ENCODE measurements around the gene METTL13. TPM values are rescaled to one million over a fixed set of nuclear protein-coding genes. Genes with fewer than 3 reads are reported as not detected.

Gene METTL13
- total and polyA plus RNA-seq, 9 of the 15 experiments (the other 6 are each of a cell fraction or from before 2014, with no cell fraction given): 18.9 to 78.9 (median 54.9) TPM

GRCh38 chr1:171802207-171802606 lies 20.7 kb downstream of the METTL13 start:
- CTCF ChIA-PET (ENCODE audit: low intra/inter-chr PET ratio): interaction anchor here (1.3 to 2.7 kb wide), 3 partner anchors 49 to 597 kb away, joined by 3 to 19 read pairs (median 11); no protein-coding TSS in a partner anchor
- H3K4me3 ChIP-seq: no peak overlapping the region
- POLR2A ChIA-PET: interaction anchor here (0.6 kb wide), 1 partner anchor 582 kb away, joined by 3 read pairs; no protein-coding TSS in a partner anchor
- H3K9ac ChIP-seq (ENCODE audit: insufficient read depth in 1 of 2, low read depth in 2 of 2, low read length in 2 of 2): no peak overlapping the region
- no peaks in the 10 kb centered on the region for H4K20me1 ChIP-seq (replicated peaks; ENCODE audit: control insufficient read depth, insufficient read depth, low read length)
- H3K79me2 ChIP-seq (ENCODE audit: control insufficient read depth, insufficient read depth, low read length): no peaks in the 10 kb centered on the region
- intact Hi-C loops (cut with micrococcal nuclease): loop anchor here (2.0 to 5.0 kb wide), 2 partner anchors 595 to 627 kb away; no protein-coding TSS in a partner anchor
- in situ Hi-C loops (cut with MboI): loop anchor here (5.0 to 10.0 kb wide), 2 partner anchors 180 to 593 kb away; no protein-coding TSS in a partner anchor
- H3K27me3 ChIP-seq (ENCODE audit: control insufficient read depth in 2 of 2, insufficient read depth in 2 of 2, low read length in 2 of 2): no peaks in the 10 kb centered on the region
- no peaks in the 10 kb centered on the region for H3K9me1 ChIP-seq (ENCODE audit: control insufficient read depth, insufficient read depth, low read length)
- no TSS peak for BruUV-seq (replicated peaks)
- H3K9me3 ChIP-seq (replicated peaks; ENCODE audit: control insufficient read depth, insufficient read depth, low read depth, low read length): no peaks in the 10 kb centered on the region
- DNase-seq (ENCODE audit: extremely low read depth in 1 of 4, low spot score in 3 of 4) (no peak), ATAC-seq (no peak), FAIRE-seq (no peak)
- H3K27ac ChIP-seq (ENCODE audit: extremely low read depth, low read depth, low read length): no peak overlapping the region
- WGBS (ENCODE audit: insufficient coverage, low coverage, missing lambda C conversion rate): 81% methylated on average over 3 of the region's 3 CpGs
- no peak overlapping the region for H2AFZ ChIP-seq (ENCODE audit: low read depth, low read length)
- H3K4me1 ChIP-seq (replicated peaks in 1 of 2; ENCODE audit: control insufficient read depth in 2 of 2, insufficient read depth in 2 of 2, low read length in 2 of 2): peaks cover 0 to 3% of the 10 kb centered on the region in 2 experiments; a peak in 1 of 5 replicates
- H3K36me3 ChIP-seq (ENCODE audit: control insufficient read depth, insufficient read depth, low read length): peaks cover 9% of the 10 kb centered on the region; the same call in 1 of the 3 replicates
- TF ChIP-seq RBM34 (IDR thresholded peaks at IDR 0.05; ENCODE audit: borderline replicate concordance, insufficient read depth, low read length) (no peak), GABPB2 (CRISPR knock-in tag; conservative IDR thresholded peaks at IDR 0.05) (no peak), BCOR (IDR thresholded peaks at IDR 0.05) (no peak), TAF7 (tag; IDR thresholded peaks at IDR 0.05) (no peak), NCOA6 (IDR thresholded peaks at IDR 0.05) (no peak), KAT2B (IDR thresholded peaks at IDR 0.05; ENCODE audit: low read depth, low read length) (no peak), ZNF561 (CRISPR knock-in tag; conservative IDR thresholded peaks at IDR 0.05) (no peak), ZNF253 (CRISPR knock-in tag; conservative IDR thresholded peaks at IDR 0.05) (no peak), MED1 (CRISPR knock-in tag; IDR thresholded peaks at IDR 0.05; ENCODE audit: borderline replicate concordance) (no peak), MLX (CRISPR knock-in tag; conservative IDR thresholded peaks at IDR 0.05) (no peak), HOMEZ (CRISPR knock-in tag; IDR thresholded peaks at IDR 0.05) (no peak), CEBPB (tag; IDR thresholded peaks at IDR 0.05) (no peak), ELF4 (CRISPR knock-in tag; IDR thresholded peaks at IDR 0.05) (no peak), ZFPM2 (CRISPR knock-in tag; IDR thresholded peaks at IDR 0.05) (no peak), TRIM24 (IDR thresholded peaks at IDR 0.05) (no peak)
- TF ChIP-seq, protein P1, sequence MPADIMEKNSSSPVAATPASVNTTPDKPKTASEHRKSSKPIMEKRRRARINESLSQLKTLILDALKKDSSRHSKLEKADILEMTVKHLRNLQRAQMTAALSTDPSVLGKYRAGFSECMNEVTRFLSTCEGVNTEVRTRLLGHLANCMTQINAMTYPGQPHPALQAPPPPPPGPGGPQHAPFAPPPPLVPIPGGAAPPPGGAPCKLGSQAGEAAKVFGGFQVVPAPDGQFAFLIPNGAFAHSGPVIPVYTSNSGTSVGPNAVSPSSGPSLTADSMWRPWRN (IDR thresholded peaks at IDR 0.05; ENCODE audit: low read depth): no peak
- TF ChIP-seq, protein P2, sequence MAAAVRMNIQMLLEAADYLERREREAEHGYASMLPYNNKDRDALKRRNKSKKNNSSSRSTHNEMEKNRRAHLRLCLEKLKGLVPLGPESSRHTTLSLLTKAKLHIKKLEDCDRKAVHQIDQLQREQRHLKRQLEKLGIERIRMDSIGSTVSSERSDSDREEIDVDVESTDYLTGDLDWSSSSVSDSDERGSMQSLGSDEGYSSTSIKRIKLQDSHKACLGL (CRISPR knock-in tag; IDR thresholded peaks at IDR 0.05; ENCODE audit: borderline replicate concordance, poor library complexity, severe bottlenecking): no peak
- TF ChIP-seq, protein P3, sequence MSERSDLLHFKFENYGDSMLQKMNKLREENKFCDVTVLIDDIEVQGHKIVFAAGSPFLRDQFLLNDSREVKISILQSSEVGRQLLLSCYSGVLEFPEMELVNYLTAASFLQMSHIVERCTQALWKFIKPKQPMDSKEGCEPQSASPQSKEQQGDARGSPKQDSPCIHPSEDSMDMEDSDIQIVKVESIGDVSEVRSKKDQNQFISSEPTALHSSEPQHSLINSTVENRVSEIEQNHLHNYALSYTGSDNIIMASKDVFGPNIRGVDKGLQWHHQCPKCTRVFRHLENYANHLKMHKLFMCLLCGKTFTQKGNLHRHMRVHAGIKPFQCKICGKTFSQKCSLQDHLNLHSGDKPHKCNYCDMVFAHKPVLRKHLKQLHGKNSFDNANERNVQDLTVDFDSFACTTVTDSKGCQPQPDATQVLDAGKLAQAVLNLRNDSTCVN (CRISPR knock-in tag; IDR thresholded peaks at IDR 0.05): no peak
- TF ChIP-seq, protein P4, sequence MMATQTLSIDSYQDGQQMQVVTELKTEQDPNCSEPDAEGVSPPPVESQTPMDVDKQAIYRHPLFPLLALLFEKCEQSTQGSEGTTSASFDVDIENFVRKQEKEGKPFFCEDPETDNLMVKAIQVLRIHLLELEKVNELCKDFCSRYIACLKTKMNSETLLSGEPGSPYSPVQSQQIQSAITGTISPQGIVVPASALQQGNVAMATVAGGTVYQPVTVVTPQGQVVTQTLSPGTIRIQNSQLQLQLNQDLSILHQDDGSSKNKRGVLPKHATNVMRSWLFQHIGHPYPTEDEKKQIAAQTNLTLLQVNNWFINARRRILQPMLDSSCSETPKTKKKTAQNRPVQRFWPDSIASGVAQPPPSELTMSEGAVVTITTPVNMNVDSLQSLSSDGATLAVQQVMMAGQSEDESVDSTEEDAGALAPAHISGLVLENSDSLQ (IDR thresholded peaks at IDR 0.05): no peak
- H3K4me2 ChIP-seq (ENCODE audit: insufficient read depth, low read length): no peak overlapping the region
